Prostate gland (tissue), 2 donors: ENCODE measurements around the gene ZNF277. TPM values are rescaled to one million over a fixed set of nuclear protein-coding genes. Genes with fewer than 3 reads are reported as not detected.

Experiments used
- DNase-seq: peaks from one replicate; pipeline ENCODE4 v3.0.0-alpha.2; 2019; ENCODE audit warnings: low spot score
- H3K27ac ChIP-seq, 2 donors: fragments of 200-600 bp; sonication (generic); 2 replicates each; pipeline ENCODE4 v1.5.1; 2017 to 2019
- H3K27me3 ChIP-seq: fragments of 200-600 bp; sonication (generic); replicated peaks from 2 replicates; pipeline ENCODE4 v1.5.1; 2019; ENCODE audit not compliant: insufficient read depth
- H3K36me3 ChIP-seq, 2 donors: fragments of 200-600 bp; sonication (generic); 1 replicate in 1 of 2; 2 replicates in 1 of 2; pipeline versions ENCODE4 v1.5.1 to v1.8.1; 2017 to 2019
- H3K4me1 ChIP-seq: fragments of 200-600 bp; sonication (generic); replicated peaks from 2 replicates; pipeline ENCODE4 v1.5.1; 2019
- H3K4me3 ChIP-seq, 2 donors: fragments of 200-600 bp; sonication (generic); 2 replicates each; pipeline ENCODE4 v1.5.1; 2017 to 2019
- H3K9me3 ChIP-seq: fragments of 200-600 bp; sonication (generic); 2 replicates; pipeline ENCODE4 v1.5.1; 2017
- POLR2A ChIP-seq: fragments of 450-650 bp; IDR thresholded peaks from one replicate; pipeline ENCODE4 v1.6.1; 2016; ENCODE audit warnings: antibody characterized with exemption, mild to moderate bottlenecking
- POLR2AphosphoS5 ChIP-seq: sonication (generic); formaldehyde crosslinking; IDR thresholded peaks from one replicate; pipeline ENCODE4 v1.6.1; 2017; ENCODE audit warnings: antibody characterized with exemption
- WGBS: methylation state at CpG from one replicate; pipeline ENCODE4 v1.1.5; 2018; 5-methylcytosine and 5-hydroxymethylcytosine counted together
- intact Hi-C: fragments of 100-400 bp; cut with DNase I; formaldehyde crosslinking; loops from one replicate; pipeline ENCODE4 v1.14.2; 2022
- total RNA-seq, 2 donors: library from RNA; depleted of rRNA; stranded (reverse); fragments of >200 nt; gene quantifications; one replicate each; pipeline ENCODE4 v1.1.0, GENCODE V29; 2016
- TF ChIP-seq, protein P1 (sequence below), 4 experiments: fragments of 200-600 bp in 2 of 4; fragments of 450-650 bp in 2 of 4; sonication (generic) in 2 of 4; IDR thresholded peaks; 1 replicate in 3 of 4; 2 replicates in 1 of 4; pipeline ENCODE4 v1.5.1; 2016 to 2019; ENCODE audit warnings: antibody characterized with exemption in 4 of 4, mild to moderate bottlenecking in 2 of 4, moderate library complexity in 2 of 4

Gene ZNF277
- total RNA-seq, 2 donors from 2014 or later = 23.0 to 33.1 TPM

DNA sequence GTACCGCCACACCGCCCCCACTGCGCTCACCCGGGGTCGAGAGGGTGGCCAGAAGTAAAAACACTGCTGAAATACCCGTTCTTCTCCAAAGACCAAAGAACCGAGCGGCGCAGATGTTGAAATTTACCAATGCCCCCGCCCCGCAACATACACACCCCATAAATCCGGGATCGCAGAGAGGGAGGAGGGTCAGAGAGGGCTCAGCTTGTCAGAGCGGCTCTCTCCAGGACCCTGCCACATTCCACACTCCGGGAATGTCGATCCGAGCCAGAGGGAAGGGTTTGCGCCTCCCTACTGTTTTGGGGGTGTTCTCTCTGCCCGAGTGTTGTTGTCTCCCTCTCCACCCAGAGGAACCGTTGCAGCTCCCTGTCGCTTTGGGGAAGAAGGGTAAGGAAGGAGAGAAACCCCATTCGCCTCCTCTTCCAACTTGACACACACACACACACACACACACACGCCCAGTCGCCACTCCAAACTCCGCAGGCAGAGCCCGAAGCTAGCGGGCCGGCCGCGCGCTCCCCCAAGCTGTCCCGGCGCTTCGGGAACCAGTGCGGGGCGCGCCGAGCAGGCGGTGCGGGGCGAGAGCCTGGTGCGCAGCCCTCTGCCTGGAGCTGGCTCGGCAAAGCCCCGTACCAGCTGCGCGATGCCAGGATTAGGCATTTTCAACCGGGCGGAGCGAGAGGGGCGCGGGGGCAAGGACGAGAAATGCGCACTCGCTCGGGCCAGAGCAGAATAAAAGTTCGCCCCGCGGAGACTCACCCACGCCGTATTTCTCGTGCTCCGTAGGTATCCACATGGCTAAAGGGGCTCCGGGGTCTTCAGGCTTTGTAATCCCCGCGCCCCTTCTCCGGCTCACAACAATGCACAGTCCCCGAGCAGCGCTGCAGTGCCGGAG lies 905 bp upstream of the ZNF277 start:
- Histone ChIP-seq H3K27ac (peak overlapping the region; percentile 82 to 83), H3K4me1 (no peaks in the 10 kb centered on the region), H3K36me3 (no peaks in the 10 kb centered on the region), H3K9me3 (no peaks in the 10 kb centered on the region), H3K27me3 (no peaks in the 10 kb centered on the region), H3K4me3 (peak overlapping the region; percentile 81 to 90)
- peak; percentile 46 for DNase-seq
- WGBS = under 1% methylated on average over 63 of the region's 69 CpGs
- intact Hi-C loops = loop anchor here (5.0 to 10.0 kb wide), 6 partner anchors 59 to 451 kb away; partner anchors contain the start of gene IFRD1
- TF ChIP-seq POLR2AphosphoS5 = no peak
- TF ChIP-seq, protein P1, sequence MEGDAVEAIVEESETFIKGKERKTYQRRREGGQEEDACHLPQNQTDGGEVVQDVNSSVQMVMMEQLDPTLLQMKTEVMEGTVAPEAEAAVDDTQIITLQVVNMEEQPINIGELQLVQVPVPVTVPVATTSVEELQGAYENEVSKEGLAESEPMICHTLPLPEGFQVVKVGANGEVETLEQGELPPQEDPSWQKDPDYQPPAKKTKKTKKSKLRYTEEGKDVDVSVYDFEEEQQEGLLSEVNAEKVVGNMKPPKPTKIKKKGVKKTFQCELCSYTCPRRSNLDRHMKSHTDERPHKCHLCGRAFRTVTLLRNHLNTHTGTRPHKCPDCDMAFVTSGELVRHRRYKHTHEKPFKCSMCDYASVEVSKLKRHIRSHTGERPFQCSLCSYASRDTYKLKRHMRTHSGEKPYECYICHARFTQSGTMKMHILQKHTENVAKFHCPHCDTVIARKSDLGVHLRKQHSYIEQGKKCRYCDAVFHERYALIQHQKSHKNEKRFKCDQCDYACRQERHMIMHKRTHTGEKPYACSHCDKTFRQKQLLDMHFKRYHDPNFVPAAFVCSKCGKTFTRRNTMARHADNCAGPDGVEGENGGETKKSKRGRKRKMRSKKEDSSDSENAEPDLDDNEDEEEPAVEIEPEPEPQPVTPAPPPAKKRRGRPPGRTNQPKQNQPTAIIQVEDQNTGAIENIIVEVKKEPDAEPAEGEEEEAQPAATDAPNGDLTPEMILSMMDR (IDR thresholded peaks at IDR 0.05) = no peak
- TF ChIP-seq POLR2A = no peak

DNA sequence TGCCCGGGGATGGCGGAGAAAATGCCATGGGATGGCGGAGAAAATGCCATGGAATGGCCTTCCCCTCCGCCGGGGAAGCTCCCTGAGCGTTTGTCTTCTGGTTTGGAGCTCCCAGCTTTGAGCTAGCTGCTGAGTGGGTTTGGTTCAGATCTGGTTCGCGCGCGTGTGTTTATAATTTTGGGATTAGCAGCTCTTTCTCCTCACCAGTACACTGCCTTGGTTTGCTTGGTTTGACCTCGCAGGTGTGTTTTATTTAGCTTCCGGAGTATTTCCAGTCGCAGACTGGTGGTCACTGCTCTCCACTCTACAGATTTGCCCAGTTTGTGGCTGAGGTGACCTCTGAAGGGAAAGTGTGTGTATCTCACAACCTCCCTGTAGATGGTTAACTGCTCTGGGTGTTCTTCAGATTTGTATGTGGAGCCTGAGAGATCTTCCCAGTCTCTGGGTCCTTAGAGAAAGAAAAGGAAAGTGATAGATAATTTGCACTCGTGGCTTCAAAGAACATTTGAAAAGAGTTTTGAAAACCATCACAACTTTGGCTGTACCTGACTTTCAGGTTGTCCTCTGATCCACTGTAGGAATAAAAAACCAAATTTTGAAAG lies 597 bp downstream of the ZNF277 start:
- intact Hi-C loops = loop anchor here (5.0 to 10.0 kb wide), 6 partner anchors 58 to 452 kb away; partner anchors contain the start of gene IFRD1
- no peaks in the 10 kb centered on the region for H3K4me1 ChIP-seq

DNA sequence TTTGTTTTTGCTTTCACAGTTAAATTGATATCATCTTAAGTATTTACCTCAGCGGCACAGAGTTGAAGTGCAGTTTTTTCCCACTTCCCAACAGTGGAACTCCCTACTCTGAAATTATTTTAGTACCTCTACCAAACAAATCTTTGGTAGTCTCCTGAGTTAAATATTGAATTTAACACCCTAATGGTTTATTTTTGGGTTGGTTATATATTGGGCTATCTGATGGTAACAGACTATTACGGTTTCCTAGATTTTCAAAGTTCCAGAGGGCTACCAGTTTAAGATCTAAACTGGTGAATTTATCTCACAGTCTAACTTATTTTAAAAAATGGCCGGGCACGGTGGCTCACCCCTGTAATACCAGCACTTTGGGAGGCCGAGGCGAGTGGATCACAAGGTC lies 1.3 kb downstream of the ZNF277 start:
- Histone ChIP-seq H3K9me3 (no peaks in the 10 kb centered on the region), H3K27me3 (no peaks in the 10 kb centered on the region), H3K27ac (peak overlapping the region in 1 of 2 donors; percentile 78), H3K4me1 (no peaks in the 10 kb centered on the region), H3K36me3 (no peaks in the 10 kb centered on the region), H3K4me3 (peak overlapping the region; percentile 81 to 90)
- WGBS = 82% methylated on average over 6 of the region's 6 CpGs
- TF ChIP-seq POLR2AphosphoS5 (no peak), POLR2A (no peak)
- TF ChIP-seq, protein P1 (IDR thresholded peaks at IDR 0.05) = no peak
- no peak for DNase-seq
- intact Hi-C loops = loop anchor here (5.0 to 10.0 kb wide), 6 partner anchors 57 to 453 kb away; partner anchors contain the start of gene IFRD1

More for the DNA sequence above, 597 bp downstream of the ZNF277 start:
- WGBS = under 1% methylated on average over 14 of the region's 14 CpGs
- H3K4me3 ChIP-seq = peak overlapping the region; percentile 81 to 90
- peak overlapping the region; percentile 78 to 83 for H3K27ac ChIP-seq
- H3K27me3 ChIP-seq = no peaks in the 10 kb centered on the region
- no peaks in the 10 kb centered on the region for H3K9me3 ChIP-seq
- H3K36me3 ChIP-seq = no peaks in the 10 kb centered on the region
- no peak for TF ChIP-seq POLR2A
- TF ChIP-seq POLR2AphosphoS5 = no peak
- DNase-seq = no peak

DNA sequence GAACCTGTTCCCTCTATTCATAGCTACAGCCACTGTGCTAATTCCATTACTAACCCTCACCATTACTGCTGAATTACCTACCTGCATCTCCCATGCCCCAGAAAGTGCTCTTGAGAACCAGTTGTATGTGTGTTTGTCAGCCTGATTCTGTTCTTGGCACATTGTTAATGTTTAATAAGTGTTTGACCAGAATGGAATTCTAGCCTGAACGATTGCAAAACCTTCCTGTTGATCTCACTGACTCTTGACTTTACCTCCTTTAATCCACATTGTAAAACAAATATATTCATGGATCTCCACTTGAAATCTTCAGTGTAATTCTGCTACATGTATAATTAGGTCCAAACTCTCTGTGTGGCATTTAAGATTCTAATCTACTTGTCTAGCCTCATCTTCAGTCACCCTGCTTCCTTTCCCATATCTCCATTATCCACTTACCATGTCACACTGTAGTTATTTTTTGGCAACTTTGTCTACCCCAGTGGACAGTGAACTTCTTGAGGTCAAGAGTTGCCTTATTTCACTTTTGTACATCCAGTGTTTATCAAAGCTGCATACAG lies 4.9 kb downstream of the ZNF277 start:
- peak; percentile 12 for DNase-seq
- H3K27ac ChIP-seq = no peak overlapping the region
- intact Hi-C loops = no loop called here
- H3K9me3 ChIP-seq = no peaks in the 10 kb centered on the region
- no peaks in the 10 kb centered on the region for H3K4me1 ChIP-seq
- H3K36me3 ChIP-seq = no peaks in the 10 kb centered on the region
- H3K27me3 ChIP-seq = no peaks in the 10 kb centered on the region
- TF ChIP-seq POLR2AphosphoS5 (peak; percentile 49), POLR2A (no peak)
- no peak overlapping the region for H3K4me3 ChIP-seq
- 14% methylated on average over 1 of the region's 1 CpG for WGBS

DNA sequence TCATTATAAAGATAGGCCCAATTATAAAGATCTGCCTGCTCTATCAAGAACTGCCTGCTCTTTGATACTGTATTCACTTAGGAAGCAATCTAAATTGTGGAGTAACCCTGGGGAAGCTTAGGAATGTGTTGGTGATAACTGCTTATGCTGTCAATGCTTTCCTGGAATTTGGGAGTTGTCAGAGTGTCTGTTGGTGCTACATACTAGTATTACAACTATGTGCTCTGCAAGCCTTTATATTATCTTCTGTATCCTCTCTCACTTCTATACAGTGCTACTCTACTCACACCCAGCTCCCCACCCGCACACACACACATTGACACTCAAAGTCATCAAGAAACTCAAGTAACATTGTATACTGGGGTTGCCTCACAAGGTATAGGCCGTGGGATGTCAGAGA lies 6.1 kb downstream of the ZNF277 start:
- no peaks in the 10 kb centered on the region for H3K27me3 ChIP-seq
- WGBS = 91% methylated on average over 2 of the region's 2 CpGs
- intact Hi-C loops = no loop called here
- no peak for DNase-seq
- H3K36me3 ChIP-seq = no peaks in the 10 kb centered on the region
- TF ChIP-seq POLR2A (no peak), POLR2AphosphoS5 (no peak)
- TF ChIP-seq, protein P1 (IDR thresholded peaks at IDR 0.05) = no peak
- no peak overlapping the region for H3K4me3 ChIP-seq
- no peak overlapping the region for H3K27ac ChIP-seq
- H3K9me3 ChIP-seq = no peaks in the 10 kb centered on the region
- H3K4me1 ChIP-seq = no peaks in the 10 kb centered on the region
